Vagina (tissue), 2 donors: ENCODE results near the gene FAM200A.

Source experiments
- POLR2A ChIP-seq, 2 donors: fragments of 450-650 bp; IDR thresholded peaks; one replicate each; pipeline ENCODE4 v1.6.1; 2017; ENCODE audit warnings: antibody characterized with exemption in 2 of 2, mild to moderate bottlenecking in 2 of 2, moderate library complexity in 2 of 2
- POLR2AphosphoS5 ChIP-seq, 2 donors: sonication (generic); formaldehyde crosslinking; IDR thresholded peaks; one replicate each; pipeline ENCODE4 v1.9.0; 2017; ENCODE audit warnings: antibody characterized with exemption in 2 of 2, mild to moderate bottlenecking in 2 of 2, low read depth in 1 of 2; ENCODE audit not compliant: insufficient read depth in 1 of 2
- TF ChIP-seq, protein P1 (sequence below), 3 experiments: fragments of 450-650 bp in 2 of 3; fragments of 200-600 bp in 1 of 3; sonication (generic) in 1 of 3; IDR thresholded peaks; one replicate each; pipeline ENCODE4 v1.5.1; 2017 to 2019; ENCODE audit warnings: antibody characterized with exemption in 3 of 3, mild to moderate bottlenecking in 2 of 3, moderate library complexity in 2 of 3

DNA sequence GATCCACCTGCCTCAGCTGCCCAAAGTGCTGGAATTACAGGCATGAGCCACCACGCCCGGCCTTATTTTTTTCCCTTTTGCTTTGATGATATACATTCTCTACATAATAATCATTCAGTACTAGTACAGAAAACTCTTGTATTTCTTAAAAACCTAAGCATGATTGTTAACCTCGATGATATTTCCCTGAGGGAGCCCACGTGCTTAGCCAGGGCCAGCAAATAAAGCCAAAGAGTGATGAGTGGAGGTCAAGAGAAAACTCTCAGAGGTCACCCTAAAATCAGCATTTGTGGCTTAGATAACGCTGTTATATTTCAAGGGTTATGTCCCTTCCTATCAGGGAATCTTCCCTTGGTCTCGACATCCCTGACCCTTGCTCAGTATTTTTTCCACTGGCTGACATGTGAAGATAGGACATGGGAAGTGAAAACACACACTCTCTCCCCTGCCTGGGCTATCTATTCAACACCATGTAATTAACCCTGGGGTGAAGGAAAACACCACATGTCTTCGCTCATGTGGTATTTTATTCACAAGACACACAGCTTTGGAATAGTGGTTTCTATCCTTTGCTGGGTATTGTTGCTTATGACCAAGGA, 12.6 kb downstream of the FAM200A start:
- TF ChIP-seq POLR2A (IDR thresholded peaks at IDR 0.05) (no peak), POLR2AphosphoS5 (IDR thresholded peaks at IDR 0.05; ENCODE audit: insufficient read depth in 1 of 2, low read depth in 1 of 2) (no peak)
- TF ChIP-seq, protein P1, sequence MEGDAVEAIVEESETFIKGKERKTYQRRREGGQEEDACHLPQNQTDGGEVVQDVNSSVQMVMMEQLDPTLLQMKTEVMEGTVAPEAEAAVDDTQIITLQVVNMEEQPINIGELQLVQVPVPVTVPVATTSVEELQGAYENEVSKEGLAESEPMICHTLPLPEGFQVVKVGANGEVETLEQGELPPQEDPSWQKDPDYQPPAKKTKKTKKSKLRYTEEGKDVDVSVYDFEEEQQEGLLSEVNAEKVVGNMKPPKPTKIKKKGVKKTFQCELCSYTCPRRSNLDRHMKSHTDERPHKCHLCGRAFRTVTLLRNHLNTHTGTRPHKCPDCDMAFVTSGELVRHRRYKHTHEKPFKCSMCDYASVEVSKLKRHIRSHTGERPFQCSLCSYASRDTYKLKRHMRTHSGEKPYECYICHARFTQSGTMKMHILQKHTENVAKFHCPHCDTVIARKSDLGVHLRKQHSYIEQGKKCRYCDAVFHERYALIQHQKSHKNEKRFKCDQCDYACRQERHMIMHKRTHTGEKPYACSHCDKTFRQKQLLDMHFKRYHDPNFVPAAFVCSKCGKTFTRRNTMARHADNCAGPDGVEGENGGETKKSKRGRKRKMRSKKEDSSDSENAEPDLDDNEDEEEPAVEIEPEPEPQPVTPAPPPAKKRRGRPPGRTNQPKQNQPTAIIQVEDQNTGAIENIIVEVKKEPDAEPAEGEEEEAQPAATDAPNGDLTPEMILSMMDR (IDR thresholded peaks at IDR 0.05) = no peak
